SK-N-SH (cell line): ENCODE measurements around the gene NEURL2. TPM values are rescaled to one million over a fixed set of nuclear protein-coding genes. Genes with fewer than 3 reads are reported as not detected.

Source experiments
- CTCF ChIA-PET: fragments of 300-600, 350-600 bp; formaldehyde crosslinking; extraction: SDS; loops from one replicate; lab custom pipeline; 2021; lab: Yijun Ruan, JAX
- POLR2A ChIA-PET: fragments of 350-600 bp; sonication (Branson Sonifier 250); formaldehyde crosslinking; extraction: SDS; loops from one replicate; lab custom pipeline; 2020; ENCODE audit warnings: antibody characterized with exemption, inconsistent platforms; lab: Yijun Ruan, JAX
- DNase-seq: peaks from one replicate; pipeline ENCODE4 v3.0.0; 2012
- H2AFZ ChIP-seq: fragments of 200-600 bp; sonication (generic); 2 replicates; pipeline ENCODE4 v1.8.1; 2016; ENCODE audit warnings: antibody characterized with exemption, mild to moderate bottlenecking, low read depth
- H3F3A ChIP-seq: fragments of 200-600 bp; sonication (generic); replicated peaks from 2 replicates; pipeline ENCODE3; 2016; ENCODE audit warnings: antibody characterized with exemption, mild to moderate bottlenecking; ENCODE audit not compliant: insufficient read depth
- H3K27ac ChIP-seq, 2 experiments: fragments of 200-500 bp in 1 of 2; fragments of 200-600 bp in 1 of 2; sonication (Bioruptor generic) in 1 of 2; sonication (generic), shearing (Covaris generic) in 1 of 2; 2 replicates each; pipeline versions ENCODE4 v1.5.1 to v1.6.1; 2014 to 2016; ENCODE audit warnings: low read depth in 2 of 2, inconsistent platforms in 1 of 2, low read length in 1 of 2, mild to moderate bottlenecking in 1 of 2, mixed read lengths in 1 of 2
- H3K27me3 ChIP-seq: fragments of 200-600 bp; sonication (generic), shearing (Covaris generic); 2 replicates; pipeline ENCODE4 v1.6.1; 2016; ENCODE audit warnings: mixed run types; ENCODE audit not compliant: insufficient read depth
- H3K36me3 ChIP-seq, 2 experiments: fragments of 200-500 bp in 1 of 2; fragments of 200-600 bp in 1 of 2; sonication (Bioruptor generic) in 1 of 2; sonication (generic) in 1 of 2; replicated peaks in 1 of 2; 2 replicates each; pipeline versions ENCODE3 to v1.5.1; 2014 to 2016; ENCODE audit warnings: low read length in 1 of 2, mild to moderate bottlenecking in 1 of 2; ENCODE audit not compliant: insufficient read depth in 2 of 2, control insufficient read depth in 1 of 2
- H3K4me1 ChIP-seq, 2 experiments: fragments of 200-500 bp in 1 of 2; fragments of 200-600 bp in 1 of 2; sonication (Bioruptor generic) in 1 of 2; sonication (generic), shearing (Covaris generic) in 1 of 2; 2 replicates each; pipeline versions ENCODE4 v1.5.1 to v1.6.1; 2014 to 2016; ENCODE audit warnings: low read depth in 1 of 2, low read length in 1 of 2, mixed run types in 1 of 2; ENCODE audit not compliant: insufficient read depth in 2 of 2, control insufficient read depth in 1 of 2
- H3K4me2 ChIP-seq: fragments of 200-600 bp; sonication (generic), shearing (Covaris generic); 2 replicates; pipeline ENCODE4 v1.6.1; 2017; ENCODE audit warnings: mixed run types
- H3K4me3 ChIP-seq, 2 experiments: fragments of 200-500 bp in 1 of 2; fragments of 200-600 bp in 1 of 2; sonication (Bioruptor generic) in 1 of 2; sonication (generic), shearing (Covaris generic) in 1 of 2; 2 replicates each; pipeline versions ENCODE4 v1.5.1 to v1.8.1; 2014 to 2016; ENCODE audit warnings: low read depth in 2 of 2, inconsistent platforms in 1 of 2, low read length in 1 of 2, mild to moderate bottlenecking in 1 of 2, mixed read lengths in 1 of 2, moderate library complexity in 1 of 2
- H3K79me2 ChIP-seq: fragments of 200-600 bp; sonication (generic); 2 replicates; pipeline ENCODE4 v1.8.1; 2017; ENCODE audit warnings: mild to moderate bottlenecking; ENCODE audit not compliant: insufficient read depth
- H3K9ac ChIP-seq: fragments of 200-600 bp; sonication (generic); 2 replicates; pipeline ENCODE4 v1.6.1; 2017; ENCODE audit warnings: mixed run types
- H3K9me2 ChIP-seq: fragments of 200-600 bp; sonication (generic); 2 replicates; pipeline ENCODE4 v1.6.1; 2017; ENCODE audit warnings: mixed run types
- H3K9me3 ChIP-seq: fragments of 200-600 bp; sonication (generic); 2 replicates; pipeline ENCODE4 v1.6.1; 2017; ENCODE audit warnings: mixed run types, mild to moderate bottlenecking, moderate library complexity
- H4K20me1 ChIP-seq: fragments of 200-600 bp; sonication (generic); 2 replicates; pipeline ENCODE4 v1.6.1; 2017; ENCODE audit warnings: mild to moderate bottlenecking, mixed run types; ENCODE audit not compliant: insufficient read depth
- EP300 ChIP-seq, 2 experiments: IDR thresholded peaks; 2 replicates each; pipeline versions ENCODE4 v1.4.0 to v1.6.1; 2012; ENCODE audit warnings: borderline replicate concordance in 1 of 2, low read depth in 1 of 2, low read length in 1 of 2
- FOSL2 ChIP-seq: IDR thresholded peaks from 2 replicates; pipeline ENCODE4 v1.4.0; 2012; ENCODE audit warnings: low read depth, mild to moderate bottlenecking, moderate library complexity, borderline replicate concordance
- FOXM1 ChIP-seq: IDR thresholded peaks from 2 replicates; pipeline ENCODE4 v1.4.0; 2012; ENCODE audit warnings: low read depth, mild to moderate bottlenecking
- JUND ChIP-seq: IDR thresholded peaks from 2 replicates; pipeline ENCODE4 v1.4.0; 2012
- MEF2A ChIP-seq: IDR thresholded peaks from 2 replicates; pipeline ENCODE4 v1.4.0; 2012; ENCODE audit warnings: low read depth, borderline replicate concordance
- MXI1 ChIP-seq: IDR thresholded peaks from 2 replicates; pipeline ENCODE4 v1.6.1; 2012; ENCODE audit warnings: mild to moderate bottlenecking, low read depth, low read length, improper control_type of control experiment
- RAD21 ChIP-seq: IDR thresholded peaks from 2 replicates; pipeline ENCODE4 v1.6.1; 2012; ENCODE audit warnings: mild to moderate bottlenecking, low read length
- RFX5 ChIP-seq: IDR thresholded peaks from 2 replicates; pipeline ENCODE4 v1.6.1; 2012; ENCODE audit warnings: mild to moderate bottlenecking, improper control_type of control experiment, low read length
- SIN3A ChIP-seq: IDR thresholded peaks from 2 replicates; pipeline ENCODE4 v1.6.1; 2012; ENCODE audit warnings: low read depth, mild to moderate bottlenecking, low read length, moderate library complexity, borderline replicate concordance
- TAF1 ChIP-seq: IDR thresholded peaks from 2 replicates; pipeline ENCODE4 v1.6.1; 2012; ENCODE audit warnings: low read depth, mild to moderate bottlenecking, low read length, moderate library complexity, borderline replicate concordance
- TCF12 ChIP-seq: IDR thresholded peaks from 2 replicates; pipeline ENCODE4 v1.4.0; 2012
- TEAD4 ChIP-seq: IDR thresholded peaks from 2 replicates; pipeline ENCODE4 v1.4.0; 2012; ENCODE audit warnings: mild to moderate bottlenecking, borderline replicate concordance; ENCODE audit not compliant: insufficient read depth
- WGBS: methylation state at CpG from one replicate; pipeline ENCODE4 v1.1.6; 2017; ENCODE audit warnings: low lambda C conversion rate; 5-methylcytosine and 5-hydroxymethylcytosine counted together
- polyA plus RNA-seq, 3 experiments: library from polyadenylated mRNA; depleted of rRNA; stranded (reverse); fragments of >200 nt; gene quantifications; 2 replicates each; pipeline ENCODE4 v1.2.3, GENCODE V29; 2012
- TF ChIP-seq, protein P1 (sequence below): fragments of 200-600 bp; sonication (generic); IDR thresholded peaks from 2 replicates; pipeline ENCODE4 v1.6.1; 2017; ENCODE audit warnings: antibody characterized with exemption, mild to moderate bottlenecking, moderate library complexity
- TF ChIP-seq, protein P2 (sequence below): IDR thresholded peaks from 2 replicates; pipeline ENCODE4 v1.4.0; 2012; ENCODE audit warnings: low read depth, borderline replicate concordance
- TF ChIP-seq, protein P3 (sequence below): IDR thresholded peaks from 2 replicates; pipeline ENCODE4 v1.6.1; 2012; ENCODE audit warnings: mild to moderate bottlenecking, low read depth, low read length, moderate library complexity

NEURL2 gene
- polyA plus RNA-seq, 1 of the 3 experiments (the other 2 are of a cell fraction), result 3.5 TPM

DNA sequence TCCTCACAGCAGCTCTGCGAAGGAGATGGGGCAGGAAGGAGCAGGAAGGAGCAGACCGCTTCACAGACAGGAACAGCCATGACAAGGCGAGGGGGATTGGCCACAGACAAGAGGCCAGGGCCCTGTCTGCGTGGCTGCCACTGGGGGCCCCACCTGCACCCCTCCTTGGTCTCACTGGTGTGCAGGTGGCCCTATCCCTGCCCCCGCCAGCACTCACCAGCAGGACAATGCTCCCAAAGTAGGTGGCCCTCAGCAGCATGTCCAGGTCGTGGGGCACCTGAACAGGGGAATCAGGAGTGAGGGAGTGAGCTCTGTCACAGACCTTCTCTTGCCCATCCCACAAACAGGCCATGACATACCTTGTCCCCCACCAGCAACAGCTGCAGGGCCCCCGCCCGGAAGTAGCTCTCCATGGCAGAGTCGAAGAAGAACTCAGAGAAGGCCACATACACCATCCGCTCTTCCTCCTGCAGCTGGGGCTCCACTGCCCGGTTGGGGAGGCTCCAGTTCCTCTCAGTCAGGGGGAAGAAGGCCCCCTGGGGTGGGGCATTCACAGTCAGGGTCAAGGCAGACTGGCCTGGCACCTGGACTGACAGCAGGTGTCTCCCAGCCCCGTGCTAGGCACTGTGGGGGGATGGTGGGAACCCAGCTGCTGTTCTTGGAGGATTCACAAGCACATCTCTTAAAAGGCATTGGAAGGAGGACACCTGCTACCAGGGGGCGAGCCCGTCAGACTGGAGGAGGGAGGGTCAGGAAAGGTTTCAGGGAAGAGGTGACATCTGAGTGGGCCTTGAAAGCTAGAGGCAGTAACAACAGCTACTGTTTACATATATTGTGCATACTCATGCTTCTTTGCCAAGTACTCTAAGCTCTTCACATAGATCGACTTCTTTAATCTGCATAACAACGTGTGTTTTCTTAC lies 13.8 kb upstream of the NEURL2 start:
- ChIA-PET CTCF (interaction anchor here (0.7 to 1.6 kb wide), 7 partner anchors 8 to 106 kb away, joined by 3 to 4 read pairs (median 4); no protein-coding TSS in a partner anchor), POLR2A (no interaction called here)
- peaks cover 14% of the 10 kb centered on the region for H3F3A ChIP-seq
- 89% methylated on average over 11 of the region's 16 CpGs for WGBS
- no peaks in the 10 kb centered on the region; the same call in 1 of the 2 replicates for H4K20me1 ChIP-seq
- no peaks in the 10 kb centered on the region for H3K9me2 ChIP-seq
- TF ChIP-seq, protein P1, sequence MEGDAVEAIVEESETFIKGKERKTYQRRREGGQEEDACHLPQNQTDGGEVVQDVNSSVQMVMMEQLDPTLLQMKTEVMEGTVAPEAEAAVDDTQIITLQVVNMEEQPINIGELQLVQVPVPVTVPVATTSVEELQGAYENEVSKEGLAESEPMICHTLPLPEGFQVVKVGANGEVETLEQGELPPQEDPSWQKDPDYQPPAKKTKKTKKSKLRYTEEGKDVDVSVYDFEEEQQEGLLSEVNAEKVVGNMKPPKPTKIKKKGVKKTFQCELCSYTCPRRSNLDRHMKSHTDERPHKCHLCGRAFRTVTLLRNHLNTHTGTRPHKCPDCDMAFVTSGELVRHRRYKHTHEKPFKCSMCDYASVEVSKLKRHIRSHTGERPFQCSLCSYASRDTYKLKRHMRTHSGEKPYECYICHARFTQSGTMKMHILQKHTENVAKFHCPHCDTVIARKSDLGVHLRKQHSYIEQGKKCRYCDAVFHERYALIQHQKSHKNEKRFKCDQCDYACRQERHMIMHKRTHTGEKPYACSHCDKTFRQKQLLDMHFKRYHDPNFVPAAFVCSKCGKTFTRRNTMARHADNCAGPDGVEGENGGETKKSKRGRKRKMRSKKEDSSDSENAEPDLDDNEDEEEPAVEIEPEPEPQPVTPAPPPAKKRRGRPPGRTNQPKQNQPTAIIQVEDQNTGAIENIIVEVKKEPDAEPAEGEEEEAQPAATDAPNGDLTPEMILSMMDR, result no peak
- no peak for TF ChIP-seq TEAD4
- TF ChIP-seq TAF1, result no peak
- TF ChIP-seq RAD21, result no peak
- no peak for TF ChIP-seq TCF12
- TF ChIP-seq, protein P2, sequence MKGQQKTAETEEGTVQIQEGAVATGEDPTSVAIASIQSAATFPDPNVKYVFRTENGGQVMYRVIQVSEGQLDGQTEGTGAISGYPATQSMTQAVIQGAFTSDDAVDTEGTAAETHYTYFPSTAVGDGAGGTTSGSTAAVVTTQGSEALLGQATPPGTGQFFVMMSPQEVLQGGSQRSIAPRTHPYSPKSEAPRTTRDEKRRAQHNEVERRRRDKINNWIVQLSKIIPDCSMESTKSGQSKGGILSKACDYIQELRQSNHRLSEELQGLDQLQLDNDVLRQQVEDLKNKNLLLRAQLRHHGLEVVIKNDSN, result no peak
- TF ChIP-seq MXI1, result no peak
- no peak for TF ChIP-seq MEF2A
- no peak for TF ChIP-seq RFX5
- H3K4me3 ChIP-seq, result no peak overlapping the region
- H3K27ac ChIP-seq, result no peak overlapping the region
- H3K9me3 ChIP-seq, result no peaks in the 10 kb centered on the region
- H3K4me1 ChIP-seq, result peaks cover 0 to 2% of the 10 kb centered on the region in 2 experiments; a peak in 1 of 4 replicates
- no peak overlapping the region for H2AFZ ChIP-seq
- DNase-seq, result no peak
- H3K27me3 ChIP-seq, result no peaks in the 10 kb centered on the region
- peaks cover 10% of the 10 kb centered on the region for H3K79me2 ChIP-seq
- no peak overlapping the region for H3K4me2 ChIP-seq
- H3K9ac ChIP-seq, result no peak overlapping the region
- peaks cover 37 to 38% of the 10 kb centered on the region in 2 experiments for H3K36me3 ChIP-seq

DNA sequence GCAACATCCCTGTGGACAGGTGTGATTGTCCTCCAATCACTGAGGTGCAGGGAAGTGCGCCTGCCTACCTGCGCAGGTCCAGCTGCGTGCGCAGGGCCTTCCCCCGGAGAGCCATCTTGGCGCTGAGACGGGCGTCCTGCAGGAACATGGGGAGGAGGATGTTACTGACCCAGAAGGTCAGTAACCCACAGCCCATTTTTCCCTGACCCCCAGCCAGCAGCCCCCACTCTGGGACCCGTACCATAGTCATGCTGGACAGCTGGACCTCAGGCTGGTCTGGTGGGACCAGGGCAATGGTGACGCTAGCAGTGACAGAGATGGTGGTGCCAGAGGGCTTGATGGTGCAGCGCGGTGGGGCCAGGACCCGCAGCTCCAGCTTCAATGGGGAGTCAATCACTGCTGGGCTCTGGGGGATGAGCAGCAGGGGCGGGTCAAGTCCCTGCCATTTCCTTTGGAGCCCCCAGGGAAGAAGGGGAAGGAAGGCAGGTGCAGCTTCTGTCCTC lies 11.2 kb upstream of the NEURL2 start:
- POLR2A ChIA-PET, result no interaction called here
- 99% methylated on average over 14 of the region's 14 CpGs for WGBS
- Histone ChIP-seq H3K27me3 (no peaks in the 10 kb centered on the region), H2AFZ (no peak overlapping the region), H3K27ac (no peak overlapping the region), H3K9ac (no peak overlapping the region)
- DNase-seq, result no peak
- TF ChIP-seq FOSL2 (no peak), FOXM1 (no peak), RFX5 (no peak), SIN3A (no peak), EP300 (IDR thresholded peaks at IDR 0.05; ENCODE audit: borderline replicate concordance in 1 of 2, low read depth in 1 of 2, low read length in 1 of 2) (no peak), TCF12 (no peak), JUND (no peak)
- TF ChIP-seq, protein P3, sequence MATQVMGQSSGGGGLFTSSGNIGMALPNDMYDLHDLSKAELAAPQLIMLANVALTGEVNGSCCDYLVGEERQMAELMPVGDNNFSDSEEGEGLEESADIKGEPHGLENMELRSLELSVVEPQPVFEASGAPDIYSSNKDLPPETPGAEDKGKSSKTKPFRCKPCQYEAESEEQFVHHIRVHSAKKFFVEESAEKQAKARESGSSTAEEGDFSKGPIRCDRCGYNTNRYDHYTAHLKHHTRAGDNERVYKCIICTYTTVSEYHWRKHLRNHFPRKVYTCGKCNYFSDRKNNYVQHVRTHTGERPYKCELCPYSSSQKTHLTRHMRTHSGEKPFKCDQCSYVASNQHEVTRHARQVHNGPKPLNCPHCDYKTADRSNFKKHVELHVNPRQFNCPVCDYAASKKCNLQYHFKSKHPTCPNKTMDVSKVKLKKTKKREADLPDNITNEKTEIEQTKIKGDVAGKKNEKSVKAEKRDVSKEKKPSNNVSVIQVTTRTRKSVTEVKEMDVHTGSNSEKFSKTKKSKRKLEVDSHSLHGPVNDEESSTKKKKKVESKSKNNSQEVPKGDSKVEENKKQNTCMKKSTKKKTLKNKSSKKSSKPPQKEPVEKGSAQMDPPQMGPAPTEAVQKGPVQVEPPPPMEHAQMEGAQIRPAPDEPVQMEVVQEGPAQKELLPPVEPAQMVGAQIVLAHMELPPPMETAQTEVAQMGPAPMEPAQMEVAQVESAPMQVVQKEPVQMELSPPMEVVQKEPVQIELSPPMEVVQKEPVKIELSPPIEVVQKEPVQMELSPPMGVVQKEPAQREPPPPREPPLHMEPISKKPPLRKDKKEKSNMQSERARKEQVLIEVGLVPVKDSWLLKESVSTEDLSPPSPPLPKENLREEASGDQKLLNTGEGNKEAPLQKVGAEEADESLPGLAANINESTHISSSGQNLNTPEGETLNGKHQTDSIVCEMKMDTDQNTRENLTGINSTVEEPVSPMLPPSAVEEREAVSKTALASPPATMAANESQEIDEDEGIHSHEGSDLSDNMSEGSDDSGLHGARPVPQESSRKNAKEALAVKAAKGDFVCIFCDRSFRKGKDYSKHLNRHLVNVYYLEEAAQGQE, result no peak
- TF ChIP-seq, protein P1, result no peak
- TF ChIP-seq, all 33 proteins: peak for 0
- no peaks in the 10 kb centered on the region for H3K9me3 ChIP-seq
- peaks cover 15% of the 10 kb centered on the region for H3F3A ChIP-seq
- CTCF ChIA-PET, result interaction anchor here (1.5 to 4.2 kb wide), 2 partner anchors 11 to 103 kb away, joined by 3 to 16 read pairs; partner anchors contain the start of genes CTSA and NEURL2
- no peak overlapping the region for H3K4me3 ChIP-seq
- no peaks in the 10 kb centered on the region for H3K4me1 ChIP-seq
- H3K9me2 ChIP-seq, result no peaks in the 10 kb centered on the region
- no peak overlapping the region for H3K4me2 ChIP-seq
- H3K36me3 ChIP-seq, result peaks cover 27 to 49% of the 10 kb centered on the region in 2 experiments
- H3K79me2 ChIP-seq, result no peaks in the 10 kb centered on the region
- no peaks in the 10 kb centered on the region; the same call in 1 of the 2 replicates for H4K20me1 ChIP-seq
